Measurements from ENCODE around the gene THSD4. TPM values are rescaled to one million over a fixed set of nuclear protein-coding genes. Genes with fewer than 3 reads are reported as not detected.

THSD4 gene
- total RNA-seq, 1 donor from 2014 or later: 2.5 TPM

GRCh38 chr15:71409541-71409940, 294.3 kb downstream of the THSD4 start:
- H3K4me1 ChIP-seq (ENCODE audit: insufficient read depth, low read length): no peaks in the 10 kb centered on the region
- H3K4me2 ChIP-seq (ENCODE audit: low read length): no peak overlapping the region
- no peak overlapping the region for H3K27ac Mint-ChIP-seq (ENCODE audit: unreplicated experiment)
- H3K9me3 ChIP-seq (ENCODE audit: insufficient read depth, low read depth, low read length): no peaks in the 10 kb centered on the region
- no peak for TF ChIP-seq EZH2 (IDR thresholded peaks at IDR 0.05; ENCODE audit: insufficient read depth, low read length)
- no peak for TF ChIP-seq CTCF (IDR thresholded peaks at IDR 0.05; ENCODE audit: insufficient read depth, low read depth, low read length)
- H3K27me3 ChIP-seq (ENCODE audit: insufficient read depth, low read length): no peaks in the 10 kb centered on the region
- H3K4me3 Mint-ChIP-seq (ENCODE audit: unreplicated experiment): no peak overlapping the region
- FAIRE-seq: no peak
- no peaks in the 10 kb centered on the region for H4K20me1 ChIP-seq (ENCODE audit: insufficient read depth, low read length)
- no peaks in the 10 kb centered on the region for H3K4me1 Mint-ChIP-seq (ENCODE audit: low read depth, unreplicated experiment)
- DNase-seq (ENCODE audit: low read depth): no peak
- H3K79me2 ChIP-seq (ENCODE audit: insufficient read depth, low read length): no peaks in the 10 kb centered on the region
- no peak overlapping the region for H2AFZ ChIP-seq (ENCODE audit: low read depth, low read length)
- no peaks in the 10 kb centered on the region for H3K36me3 Mint-ChIP-seq (ENCODE audit: low read depth, unreplicated experiment)
- H3K27ac ChIP-seq (ENCODE audit: low read depth, low read length): no peak overlapping the region
- peaks cover 2% of the 10 kb centered on the region for H3K27me3 Mint-ChIP-seq (ENCODE audit: low read depth, unreplicated experiment)
- no peak overlapping the region for H3K4me3 ChIP-seq (ENCODE audit: insufficient read depth, low read depth, low read length)
- no peaks in the 10 kb centered on the region for H3K9me3 Mint-ChIP-seq (ENCODE audit: unreplicated experiment)
- no peaks in the 10 kb centered on the region for H3K36me3 ChIP-seq (ENCODE audit: insufficient read depth, low read length)
- H3K9ac ChIP-seq (ENCODE audit: low read length): no peak overlapping the region

- no peak overlapping the region for H3K27ac Mint-ChIP-seq (ENCODE audit: unreplicated experiment)
- no peak overlapping the region for H3K9ac ChIP-seq (ENCODE audit: low read length)
- no peaks in the 10 kb centered on the region for H4K20me1 ChIP-seq (ENCODE audit: insufficient read depth, low read length)
- FAIRE-seq: no peak
- no peaks in the 10 kb centered on the region for H3K4me1 ChIP-seq (ENCODE audit: insufficient read depth, low read length)
- H3K79me2 ChIP-seq (ENCODE audit: insufficient read depth, low read length): no peaks in the 10 kb centered on the region
- no peak overlapping the region for H3K27ac ChIP-seq (ENCODE audit: low read depth, low read length)
- no peak for DNase-seq (ENCODE audit: low read depth)
- H3K27me3 ChIP-seq (ENCODE audit: insufficient read depth, low read length): no peaks in the 10 kb centered on the region
- H3K9me3 Mint-ChIP-seq (ENCODE audit: unreplicated experiment): no peaks in the 10 kb centered on the region
- no peaks in the 10 kb centered on the region for H3K4me1 Mint-ChIP-seq (ENCODE audit: low read depth, unreplicated experiment)
- H3K4me2 ChIP-seq (ENCODE audit: low read length): no peak overlapping the region
- H3K27me3 Mint-ChIP-seq (ENCODE audit: low read depth, unreplicated experiment): peaks cover 2% of the 10 kb centered on the region
- H2AFZ ChIP-seq (ENCODE audit: low read depth, low read length): no peak overlapping the region
- H3K36me3 ChIP-seq (ENCODE audit: insufficient read depth, low read length): no peaks in the 10 kb centered on the region
- no peak for TF ChIP-seq CTCF (IDR thresholded peaks at IDR 0.05; ENCODE audit: insufficient read depth, low read depth, low read length)
- TF ChIP-seq EZH2 (IDR thresholded peaks at IDR 0.05; ENCODE audit: insufficient read depth, low read length): no peak
- no peaks in the 10 kb centered on the region for H3K9me3 ChIP-seq (ENCODE audit: insufficient read depth, low read depth, low read length)
- no peak overlapping the region for H3K4me3 Mint-ChIP-seq (ENCODE audit: unreplicated experiment)
- no peaks in the 10 kb centered on the region for H3K36me3 Mint-ChIP-seq (ENCODE audit: low read depth, unreplicated experiment)
- H3K4me3 ChIP-seq (ENCODE audit: insufficient read depth, low read depth, low read length): no peak overlapping the region
Observed at GRCh38 chr15:71410347-71410746, 295.1 kb downstream of the THSD4 start.

- Mint-ChIP-seq H3K4me1 (ENCODE audit: low read depth, unreplicated experiment) (no peaks in the 10 kb centered on the region), H3K4me3 (ENCODE audit: unreplicated experiment) (no peak overlapping the region), H3K9me3 (ENCODE audit: unreplicated experiment) (no peaks in the 10 kb centered on the region), H3K27me3 (ENCODE audit: low read depth, unreplicated experiment) (peaks cover 2% of the 10 kb centered on the region), H3K36me3 (ENCODE audit: low read depth, unreplicated experiment) (no peaks in the 10 kb centered on the region), H3K27ac (ENCODE audit: unreplicated experiment) (no peak overlapping the region)
- H2AFZ ChIP-seq (ENCODE audit: low read depth, low read length): no peak overlapping the region
- H3K9ac ChIP-seq (ENCODE audit: low read length): no peak overlapping the region
- H4K20me1 ChIP-seq (ENCODE audit: insufficient read depth, low read length): no peaks in the 10 kb centered on the region
- no peak overlapping the region for H3K27ac ChIP-seq (ENCODE audit: low read depth, low read length)
- H3K4me2 ChIP-seq (ENCODE audit: low read length): peak overlapping the region; percentile 14
- no peaks in the 10 kb centered on the region for H3K27me3 ChIP-seq (ENCODE audit: insufficient read depth, low read length)
- peak; percentile 47 for DNase-seq (ENCODE audit: low read depth)
- H3K79me2 ChIP-seq (ENCODE audit: insufficient read depth, low read length): no peaks in the 10 kb centered on the region
- H3K36me3 ChIP-seq (ENCODE audit: insufficient read depth, low read length): no peaks in the 10 kb centered on the region
- H3K4me3 ChIP-seq (ENCODE audit: insufficient read depth, low read depth, low read length): no peak overlapping the region
- no peaks in the 10 kb centered on the region for H3K9me3 ChIP-seq (ENCODE audit: insufficient read depth, low read depth, low read length)
- no peak for TF ChIP-seq CTCF (IDR thresholded peaks at IDR 0.05; ENCODE audit: insufficient read depth, low read depth, low read length)
- no peak for TF ChIP-seq EZH2 (IDR thresholded peaks at IDR 0.05; ENCODE audit: insufficient read depth, low read length)
- no peak for FAIRE-seq
- no peaks in the 10 kb centered on the region for H3K4me1 ChIP-seq (ENCODE audit: insufficient read depth, low read length)
Observed at GRCh38 chr15:71411538-71412482, 296.5 kb downstream of the THSD4 start.
